ENCODE data around the gene ARHGEF40.

DNA sequence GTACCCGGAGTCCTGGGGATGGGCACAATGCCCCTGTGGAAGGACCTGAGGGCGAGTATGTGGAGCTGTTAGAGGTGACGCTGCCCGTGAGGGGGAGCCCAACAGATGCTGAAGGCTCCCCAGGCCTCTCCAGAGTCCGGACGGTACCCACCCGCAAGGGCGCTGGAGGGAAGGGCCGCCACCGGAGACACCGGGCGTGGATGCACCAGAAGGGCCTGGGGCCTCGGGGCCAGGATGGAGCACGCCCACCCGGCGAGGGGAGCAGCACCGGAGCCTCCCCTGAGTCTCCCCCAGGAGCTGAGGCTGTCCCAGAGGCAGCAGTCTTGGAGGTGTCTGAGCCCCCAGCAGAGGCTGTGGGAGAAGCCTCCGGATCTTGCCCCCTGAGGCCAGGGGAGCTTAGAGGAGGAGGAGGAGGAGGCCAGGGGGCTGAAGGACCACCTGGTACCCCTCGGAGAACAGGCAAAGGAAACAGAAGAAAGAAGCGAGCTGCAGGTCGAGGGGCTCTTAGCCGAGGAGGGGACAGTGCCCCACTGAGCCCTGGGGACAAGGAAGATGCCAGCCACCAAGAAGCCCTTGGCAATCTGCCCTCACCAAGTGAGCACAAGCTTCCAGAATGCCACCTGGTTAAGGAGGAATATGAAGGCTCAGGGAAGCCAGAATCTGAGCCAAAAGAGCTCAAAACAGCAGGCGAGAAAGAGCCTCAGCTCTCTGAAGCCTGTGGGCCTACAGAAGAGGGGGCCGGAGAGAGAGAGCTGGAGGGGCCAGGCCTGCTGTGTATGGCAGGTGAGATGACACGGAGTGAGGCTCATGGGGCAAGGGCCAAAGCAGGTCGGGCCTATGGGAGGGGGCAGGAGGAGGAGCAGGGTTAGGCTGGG, 4.5 kb downstream of the ARHGEF40 start:
- TF ChIP-seq, protein P1, sequence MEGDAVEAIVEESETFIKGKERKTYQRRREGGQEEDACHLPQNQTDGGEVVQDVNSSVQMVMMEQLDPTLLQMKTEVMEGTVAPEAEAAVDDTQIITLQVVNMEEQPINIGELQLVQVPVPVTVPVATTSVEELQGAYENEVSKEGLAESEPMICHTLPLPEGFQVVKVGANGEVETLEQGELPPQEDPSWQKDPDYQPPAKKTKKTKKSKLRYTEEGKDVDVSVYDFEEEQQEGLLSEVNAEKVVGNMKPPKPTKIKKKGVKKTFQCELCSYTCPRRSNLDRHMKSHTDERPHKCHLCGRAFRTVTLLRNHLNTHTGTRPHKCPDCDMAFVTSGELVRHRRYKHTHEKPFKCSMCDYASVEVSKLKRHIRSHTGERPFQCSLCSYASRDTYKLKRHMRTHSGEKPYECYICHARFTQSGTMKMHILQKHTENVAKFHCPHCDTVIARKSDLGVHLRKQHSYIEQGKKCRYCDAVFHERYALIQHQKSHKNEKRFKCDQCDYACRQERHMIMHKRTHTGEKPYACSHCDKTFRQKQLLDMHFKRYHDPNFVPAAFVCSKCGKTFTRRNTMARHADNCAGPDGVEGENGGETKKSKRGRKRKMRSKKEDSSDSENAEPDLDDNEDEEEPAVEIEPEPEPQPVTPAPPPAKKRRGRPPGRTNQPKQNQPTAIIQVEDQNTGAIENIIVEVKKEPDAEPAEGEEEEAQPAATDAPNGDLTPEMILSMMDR (IDR thresholded peaks at IDR 0.05): no peak
- TF ChIP-seq POLR2A (IDR thresholded peaks at IDR 0.05): no peak
